Panc1 (cell line): ENCODE measurements around the gene IFFO2.

Experiments
- SIN3A ChIP-seq: IDR thresholded peaks from 2 replicates; pipeline ENCODE4 v1.6.1; 2012; ENCODE audit warnings: low read depth, mild to moderate bottlenecking, low read length, moderate library complexity, borderline replicate concordance; ENCODE audit not compliant: insufficient read depth
- TCF7L2 ChIP-seq: IDR thresholded peaks from 2 replicates; pipeline ENCODE4 v1.6.1; 2011; ENCODE audit warnings: mild to moderate bottlenecking, low read depth, low read length, inconsistent platforms
- TF ChIP-seq, protein P1 (sequence below), 2 experiments: IDR thresholded peaks; 2 replicates each; pipeline ENCODE4 v1.6.1; 2011 to 2012; ENCODE audit warnings: low read depth in 2 of 2, control low read depth in 1 of 2, low read length in 1 of 2, mild to moderate bottlenecking in 1 of 2, moderate library complexity in 1 of 2; ENCODE audit not compliant: insufficient read depth in 1 of 2

GRCh38 chr1:18991585-18991984 is 35.1 kb upstream of the IFFO2 start:
- TF ChIP-seq, protein P1, sequence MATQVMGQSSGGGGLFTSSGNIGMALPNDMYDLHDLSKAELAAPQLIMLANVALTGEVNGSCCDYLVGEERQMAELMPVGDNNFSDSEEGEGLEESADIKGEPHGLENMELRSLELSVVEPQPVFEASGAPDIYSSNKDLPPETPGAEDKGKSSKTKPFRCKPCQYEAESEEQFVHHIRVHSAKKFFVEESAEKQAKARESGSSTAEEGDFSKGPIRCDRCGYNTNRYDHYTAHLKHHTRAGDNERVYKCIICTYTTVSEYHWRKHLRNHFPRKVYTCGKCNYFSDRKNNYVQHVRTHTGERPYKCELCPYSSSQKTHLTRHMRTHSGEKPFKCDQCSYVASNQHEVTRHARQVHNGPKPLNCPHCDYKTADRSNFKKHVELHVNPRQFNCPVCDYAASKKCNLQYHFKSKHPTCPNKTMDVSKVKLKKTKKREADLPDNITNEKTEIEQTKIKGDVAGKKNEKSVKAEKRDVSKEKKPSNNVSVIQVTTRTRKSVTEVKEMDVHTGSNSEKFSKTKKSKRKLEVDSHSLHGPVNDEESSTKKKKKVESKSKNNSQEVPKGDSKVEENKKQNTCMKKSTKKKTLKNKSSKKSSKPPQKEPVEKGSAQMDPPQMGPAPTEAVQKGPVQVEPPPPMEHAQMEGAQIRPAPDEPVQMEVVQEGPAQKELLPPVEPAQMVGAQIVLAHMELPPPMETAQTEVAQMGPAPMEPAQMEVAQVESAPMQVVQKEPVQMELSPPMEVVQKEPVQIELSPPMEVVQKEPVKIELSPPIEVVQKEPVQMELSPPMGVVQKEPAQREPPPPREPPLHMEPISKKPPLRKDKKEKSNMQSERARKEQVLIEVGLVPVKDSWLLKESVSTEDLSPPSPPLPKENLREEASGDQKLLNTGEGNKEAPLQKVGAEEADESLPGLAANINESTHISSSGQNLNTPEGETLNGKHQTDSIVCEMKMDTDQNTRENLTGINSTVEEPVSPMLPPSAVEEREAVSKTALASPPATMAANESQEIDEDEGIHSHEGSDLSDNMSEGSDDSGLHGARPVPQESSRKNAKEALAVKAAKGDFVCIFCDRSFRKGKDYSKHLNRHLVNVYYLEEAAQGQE (IDR thresholded peaks at IDR 0.05; ENCODE audit: insufficient read depth in 1 of 2, low read depth in 2 of 2, low read length in 1 of 2), result no peak
- TF ChIP-seq TCF7L2, result no peak
- no peak for TF ChIP-seq SIN3A
